Endothelial cell of umbilical vein (primary cell): ENCODE measurements around the gene ECI1.
"Not testable (repeated sequence)": the region's sequence is repeated elsewhere in the genome, so short reads cannot be mapped to it uniquely, and the experiment has no call there.

Source experiments
- CTCF ChIP-seq, 2 donors: IDR thresholded peaks; 1 replicate in 1 of 2; 2 replicates in 1 of 2; pipeline ENCODE4 v1.5.1; 2011; ENCODE audit warnings: low read length in 2 of 2, mild to moderate bottlenecking in 2 of 2, moderate library complexity in 2 of 2, control low read depth in 1 of 2, inconsistent platforms in 1 of 2, low read depth in 1 of 2; ENCODE audit not compliant: insufficient read depth in 1 of 2; ENCODE audit errors: extremely low read depth in 1 of 2
- POLR2A ChIP-seq: IDR thresholded peaks from 2 replicates; pipeline ENCODE4 v1.6.1; 2012; ENCODE audit warnings: low read depth, mild to moderate bottlenecking, control low read depth, low read length

DNA sequence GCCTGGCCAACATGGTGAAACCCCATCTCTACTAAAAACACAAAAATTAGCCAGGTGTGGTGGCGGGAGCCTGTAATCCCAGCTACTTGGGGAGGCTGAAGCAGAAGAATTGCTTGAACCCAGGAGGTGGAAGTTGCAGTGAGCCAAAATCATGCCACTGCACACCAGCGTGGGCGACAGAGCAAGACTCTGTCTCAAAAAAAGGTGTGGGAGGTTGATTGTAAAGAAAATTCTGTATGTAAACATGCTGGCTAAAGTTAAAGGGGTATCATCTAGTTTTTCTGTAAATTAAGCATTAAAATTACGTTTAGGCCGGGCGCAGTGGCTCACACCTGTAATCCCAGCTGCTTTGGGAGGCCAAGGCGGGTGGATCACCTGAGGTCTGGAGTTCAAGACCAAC lies 7.1 kb upstream of the ECI1 start:
- TF ChIP-seq CTCF (IDR thresholded peaks at IDR 0.05; ENCODE audit: extremely low read depth in 1 of 2, insufficient read depth in 1 of 2, low read depth in 1 of 2, low read length in 2 of 2); POLR2A: not testable (repeated sequence)
